ENCODE results near the gene TTC33. TPM values are rescaled to one million over a fixed set of nuclear protein-coding genes. Genes with fewer than 3 reads are reported as not detected.

TTC33 gene
- total and polyA plus RNA-seq, 7 donors, result 11.0 to 38.5 (median 25.3) TPM

DNA sequence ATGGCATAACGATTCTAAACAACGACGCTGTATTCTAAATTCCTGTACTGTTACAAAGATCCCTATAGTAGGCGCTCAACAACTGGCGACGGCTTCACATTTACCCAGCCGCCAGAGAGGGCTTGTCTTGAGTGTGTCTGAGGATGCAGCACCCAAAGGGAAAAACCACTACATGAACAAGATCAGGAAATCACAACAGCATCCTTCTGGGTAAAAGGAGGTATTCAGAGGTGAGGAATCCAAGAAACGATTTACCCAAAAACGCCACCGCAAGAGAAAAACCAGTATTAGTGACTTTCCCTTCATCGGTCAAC is 711 bp downstream of the TTC33 start:
- intact Hi-C loops (cut with DNase I), result loop anchor here (2.0 to 5.0 kb wide), 2 partner anchors 80 to 122 kb away; partner anchors contain the start of gene RPL37 (in 1 of the 2)
- Histone ChIP-seq H3K36me3 (ENCODE audit: insufficient read depth in 1 of 2, low read depth in 1 of 2) (peaks cover 0 to 11% of the 10 kb centered on the region in 2 donors), H3K4me3 (peak overlapping the region; percentile 98), H3K9me3 (no peaks in the 10 kb centered on the region), H3K27me3 (ENCODE audit: insufficient read depth in 3 of 3, low read length in 2 of 3) (no peaks in the 10 kb centered on the region), H3K27ac (peak overlapping the region; percentile 95), H3K4me1 (peaks cover 15% of the 10 kb centered on the region)
- peak; percentile 55 to 70 for DNase-seq
- TF ChIP-seq, protein P1, sequence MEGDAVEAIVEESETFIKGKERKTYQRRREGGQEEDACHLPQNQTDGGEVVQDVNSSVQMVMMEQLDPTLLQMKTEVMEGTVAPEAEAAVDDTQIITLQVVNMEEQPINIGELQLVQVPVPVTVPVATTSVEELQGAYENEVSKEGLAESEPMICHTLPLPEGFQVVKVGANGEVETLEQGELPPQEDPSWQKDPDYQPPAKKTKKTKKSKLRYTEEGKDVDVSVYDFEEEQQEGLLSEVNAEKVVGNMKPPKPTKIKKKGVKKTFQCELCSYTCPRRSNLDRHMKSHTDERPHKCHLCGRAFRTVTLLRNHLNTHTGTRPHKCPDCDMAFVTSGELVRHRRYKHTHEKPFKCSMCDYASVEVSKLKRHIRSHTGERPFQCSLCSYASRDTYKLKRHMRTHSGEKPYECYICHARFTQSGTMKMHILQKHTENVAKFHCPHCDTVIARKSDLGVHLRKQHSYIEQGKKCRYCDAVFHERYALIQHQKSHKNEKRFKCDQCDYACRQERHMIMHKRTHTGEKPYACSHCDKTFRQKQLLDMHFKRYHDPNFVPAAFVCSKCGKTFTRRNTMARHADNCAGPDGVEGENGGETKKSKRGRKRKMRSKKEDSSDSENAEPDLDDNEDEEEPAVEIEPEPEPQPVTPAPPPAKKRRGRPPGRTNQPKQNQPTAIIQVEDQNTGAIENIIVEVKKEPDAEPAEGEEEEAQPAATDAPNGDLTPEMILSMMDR (IDR thresholded peaks at IDR 0.05), result peak; percentile 65
- WGBS, 3 donors, result 0 to 1% (median 1%) methylated on average over 11 of the region's 11 CpGs
- ATAC-seq, result peak; percentile 83 to 91 (median 87)

DNA sequence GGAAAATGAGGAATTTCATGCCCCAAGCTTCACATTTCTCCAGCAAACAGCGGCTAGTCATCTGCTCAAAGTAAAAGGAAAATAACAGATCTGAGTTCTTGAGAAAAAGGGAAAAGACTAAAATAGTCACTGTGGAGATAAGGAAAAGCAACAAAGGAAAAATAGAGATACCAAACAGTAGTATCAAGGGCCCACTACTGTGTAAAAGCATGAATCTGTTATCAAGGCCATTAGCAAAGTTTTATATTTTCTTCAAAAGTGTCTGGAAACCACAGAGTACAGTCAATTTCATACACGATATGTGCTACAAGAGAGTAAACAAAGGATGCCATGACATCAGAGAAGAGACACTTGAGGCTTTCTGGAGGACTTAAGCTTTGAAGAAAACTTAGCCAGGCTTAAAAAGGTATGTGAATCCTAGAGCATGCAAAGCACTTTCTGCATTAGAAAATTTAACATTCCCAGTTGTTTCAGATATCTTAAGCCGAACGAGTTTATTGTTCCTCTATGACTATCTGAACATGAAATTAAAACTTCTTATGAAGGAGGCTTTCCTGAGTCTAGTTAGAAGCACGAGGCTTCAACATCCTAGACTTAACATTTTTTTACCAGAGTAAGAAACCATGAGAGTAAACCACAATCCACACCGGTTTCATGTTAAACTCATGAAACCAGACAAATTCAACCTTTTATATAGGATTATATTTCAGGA is 1.2 kb downstream of the TTC33 start:
- Histone ChIP-seq H3K4me1 (peaks cover 15% of the 10 kb centered on the region), H3K27me3 (ENCODE audit: insufficient read depth in 3 of 3, low read length in 2 of 3) (no peaks in the 10 kb centered on the region), H3K36me3 (ENCODE audit: insufficient read depth in 1 of 2, low read depth in 1 of 2) (peaks cover 0 to 10% of the 10 kb centered on the region in 2 donors), H3K27ac (peak overlapping the region; percentile 95), H3K4me3 (peak overlapping the region; percentile 98), H3K9me3 (no peaks in the 10 kb centered on the region)
- intact Hi-C loops (cut with DNase I), result loop anchor here (2.0 to 5.0 kb wide), 2 partner anchors 80 to 123 kb away; partner anchors contain the start of gene RPL37 (in 1 of the 2)
- 9 to 11% (median 11%) methylated on average over 6 of the region's 6 CpGs for WGBS, 3 donors
- ATAC-seq (no peak), DNase-seq (no peak)
- TF ChIP-seq, protein P1 (IDR thresholded peaks at IDR 0.05), result no peak

DNA sequence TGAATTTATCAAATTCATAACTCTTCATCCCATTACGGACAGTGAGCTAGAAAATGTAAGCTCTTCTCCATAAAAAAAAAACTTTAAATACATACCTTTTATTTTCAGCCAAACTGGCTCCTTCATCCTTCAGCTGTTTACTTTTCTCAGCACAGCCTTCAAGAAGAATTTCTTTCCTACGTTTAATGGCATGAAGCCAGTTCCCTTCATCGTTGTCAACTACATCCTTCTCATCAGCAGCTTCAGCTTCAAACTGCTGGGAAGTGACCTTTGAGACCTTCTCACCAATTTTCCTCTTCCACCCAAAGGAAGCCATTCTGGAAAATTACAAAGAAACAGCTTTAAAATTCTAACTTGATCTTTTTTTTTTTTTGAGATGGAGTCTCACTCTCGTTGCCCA is 9.1 kb downstream of the TTC33 start:
- Histone ChIP-seq H3K36me3 (ENCODE audit: insufficient read depth in 1 of 2, low read depth in 1 of 2) (peaks cover 0 to 20% of the 10 kb centered on the region in 2 donors), H3K4me1 (peaks cover 13% of the 10 kb centered on the region), H3K4me3 (no peak overlapping the region), H3K27ac (no peak overlapping the region), H3K27me3 (ENCODE audit: insufficient read depth in 3 of 3, low read length in 2 of 3) (no peaks in the 10 kb centered on the region), H3K9me3 (no peaks in the 10 kb centered on the region)
- TF ChIP-seq, protein P1 (IDR thresholded peaks at IDR 0.05), result no peak
- DNase-seq (no peak), ATAC-seq (no peak)
- 26 to 35% (median 29%) methylated on average over 4 of the region's 4 CpGs for whole genome bisulfite sequencing, 3 donors
- intact Hi-C loops (cut with DNase I), result no loop called here

DNA sequence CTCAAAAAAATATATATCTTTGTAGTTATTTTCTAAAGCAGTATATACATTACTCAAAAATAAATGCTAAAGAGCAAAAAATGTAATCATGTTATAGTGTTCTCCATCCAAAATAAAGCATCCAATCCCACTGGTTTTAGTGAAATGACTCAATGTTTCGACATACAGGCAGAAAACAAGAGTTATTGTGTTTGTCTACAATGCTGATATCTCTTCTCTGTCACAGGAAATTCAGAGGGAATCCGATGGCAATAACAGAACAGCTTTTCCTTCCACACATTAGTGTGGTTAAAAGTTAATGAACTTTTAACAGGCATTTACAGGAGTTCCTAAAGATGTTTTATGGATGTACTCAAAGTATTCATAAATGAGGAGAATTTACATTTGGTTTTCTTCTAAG is 12.0 kb downstream of the TTC33 start:
- TF ChIP-seq, protein P1 (IDR thresholded peaks at IDR 0.05), result no peak
- H3K36me3 ChIP-seq (ENCODE audit: insufficient read depth in 1 of 2, low read depth in 1 of 2), result peaks cover 2 to 44% of the 10 kb centered on the region in 2 donors
- no peaks in the 10 kb centered on the region for H3K27me3 ChIP-seq (ENCODE audit: insufficient read depth in 3 of 3, low read length in 2 of 3)
- ATAC-seq (no peak), DNase-seq (no peak)
- H3K27ac ChIP-seq, result no peak overlapping the region
- 83 to 89% (median 83%) methylated on average over 2 of the region's 2 CpGs for WGBS, 3 donors
- H3K9me3 ChIP-seq, result no peaks in the 10 kb centered on the region
- intact Hi-C loops (cut with DNase I), result no loop called here
- no peak overlapping the region for H3K4me3 ChIP-seq
- peaks cover 6% of the 10 kb centered on the region for H3K4me1 ChIP-seq

All from psoas muscle (tissue), 8 donors.